GM18505 (cell line): ENCODE data around the gene GPBP1.
"Not testable (repeated sequence)": the region's sequence is repeated elsewhere in the genome, so short reads cannot be mapped to it uniquely, and the experiment has no call there.

Source experiments
- ATAC-seq: cut with Tn5 transposase; IDR thresholded peaks from one replicate; pipeline ENCODE4 v1.9.1; 2021; ENCODE audit not compliant: unreplicated experiment
- POLR2A ChIP-seq: IDR thresholded peaks from 4 replicates; pipeline ENCODE4 v1.6.1; 2011; ENCODE audit warnings: borderline replicate concordance; ENCODE audit not compliant: insufficient read depth, insufficient read length; ENCODE audit errors: extremely low read depth

The GPBP1 gene

GRCh38 chr5:57171816-57172465 lies 1.9 kb upstream of the GPBP1 start:
- TF ChIP-seq POLR2A: no peak
- no peak for ATAC-seq

DNA sequence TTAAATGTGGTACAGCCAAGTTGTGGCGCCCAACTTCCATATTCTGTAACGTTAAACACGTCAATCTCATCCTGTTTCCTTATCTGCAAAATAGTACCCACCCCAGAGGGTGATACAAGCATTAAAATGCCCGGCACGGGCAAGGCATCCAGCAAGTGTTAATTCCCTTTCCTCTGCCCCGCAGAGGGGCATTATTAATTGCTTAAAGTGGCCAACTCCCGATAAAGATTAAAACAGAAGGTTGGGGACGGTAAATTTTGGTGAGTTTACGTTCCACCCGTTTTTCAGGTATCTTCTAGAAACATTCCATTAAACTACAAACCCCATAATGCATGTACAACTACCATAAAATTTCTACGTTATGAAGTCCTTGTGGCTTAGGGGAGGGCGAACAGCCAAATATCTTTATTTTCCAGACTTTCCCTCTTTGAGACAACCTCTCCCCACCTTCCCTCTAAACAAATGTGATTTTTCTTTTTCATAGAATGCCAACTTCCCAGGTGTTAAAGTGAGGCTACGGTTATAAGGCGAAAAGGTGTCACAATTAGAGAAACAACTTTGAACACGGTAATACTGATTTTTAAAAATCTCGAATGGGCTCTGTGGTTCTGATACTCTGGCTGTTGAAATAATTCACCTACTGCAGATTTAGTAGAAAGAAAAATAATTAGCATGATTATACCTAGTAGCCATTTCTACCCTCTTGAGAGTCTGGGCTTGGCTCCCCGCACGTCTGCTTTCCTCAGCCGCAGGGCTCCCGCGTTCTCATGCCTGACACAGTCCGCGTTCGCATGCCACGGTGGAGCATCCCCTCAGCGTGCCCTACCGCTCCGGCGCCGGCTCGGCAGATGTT lies 1.2 kb upstream of the GPBP1 start:
- no peak for TF ChIP-seq POLR2A
- ATAC-seq: no peak

GRCh38 chr5:57174128-57174889 lies 450 bp downstream of the GPBP1 start:
- peak; percentile 13 for TF ChIP-seq POLR2A
- ATAC-seq: peak; percentile 0

DNA sequence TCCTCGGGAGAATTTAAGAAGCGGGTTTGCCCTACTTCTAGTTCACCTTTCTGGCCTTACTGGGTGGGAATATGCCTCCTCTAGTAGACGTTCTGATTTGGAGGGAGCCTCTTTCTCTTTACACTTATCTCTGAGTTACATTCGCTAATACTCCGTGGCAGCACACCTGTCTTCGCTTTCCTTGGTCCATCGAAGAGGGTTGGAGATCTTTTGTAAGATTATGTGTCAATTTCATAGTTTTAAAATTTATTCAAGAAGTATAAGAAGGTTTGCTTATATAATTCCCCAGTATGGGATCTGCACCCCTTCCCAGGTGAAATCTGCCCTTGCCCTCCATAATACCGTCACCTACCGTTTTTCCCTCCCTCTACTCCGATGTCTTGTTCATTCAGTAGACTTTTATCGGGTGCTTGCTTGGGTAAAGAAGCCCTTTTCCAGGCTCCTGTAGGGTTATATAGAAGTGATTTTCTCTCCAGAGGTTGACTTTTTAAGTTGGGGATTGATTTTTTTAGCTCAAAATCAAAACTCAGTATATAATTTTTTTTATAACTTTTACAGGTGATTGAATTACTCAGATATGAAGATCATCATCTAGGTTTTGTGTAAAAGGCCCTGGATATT lies 1.1 kb downstream of the GPBP1 start:
- no peak for TF ChIP-seq POLR2A
- ATAC-seq: no peak

GRCh38 chr5:57175551-57176309 lies 1.9 kb downstream of the GPBP1 start:
- ATAC-seq: no peak
- no peak for TF ChIP-seq POLR2A

DNA sequence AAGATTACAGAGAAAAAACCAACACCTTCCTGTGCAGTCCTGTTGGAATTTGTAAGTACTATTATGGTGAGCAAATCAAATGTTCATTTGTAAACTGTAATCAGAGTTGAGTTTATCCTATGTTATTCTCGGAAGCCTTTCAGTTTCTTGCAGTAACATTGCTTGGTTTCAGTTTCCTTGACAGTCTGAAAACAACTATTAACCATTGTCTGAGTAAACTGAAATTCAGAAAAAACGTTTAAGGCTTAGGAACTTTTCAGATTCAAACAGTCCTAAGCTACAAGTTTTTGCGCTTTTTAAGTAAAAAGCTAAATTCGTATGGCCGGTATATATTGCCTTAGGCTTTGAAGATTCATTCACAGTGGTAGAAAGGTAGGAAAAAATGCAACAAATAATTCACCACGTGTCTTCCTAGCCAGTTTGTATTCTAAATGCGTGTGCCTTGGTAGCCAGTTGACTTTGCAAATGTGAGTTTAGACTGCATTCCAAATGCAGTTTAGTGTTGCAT lies 2.5 kb downstream of the GPBP1 start:
- TF ChIP-seq POLR2A: no peak
- no peak for ATAC-seq

GRCh38 chr5:57177479-57178156 lies 3.8 kb downstream of the GPBP1 start:
- no peak for ATAC-seq
- TF ChIP-seq POLR2A: no peak

DNA sequence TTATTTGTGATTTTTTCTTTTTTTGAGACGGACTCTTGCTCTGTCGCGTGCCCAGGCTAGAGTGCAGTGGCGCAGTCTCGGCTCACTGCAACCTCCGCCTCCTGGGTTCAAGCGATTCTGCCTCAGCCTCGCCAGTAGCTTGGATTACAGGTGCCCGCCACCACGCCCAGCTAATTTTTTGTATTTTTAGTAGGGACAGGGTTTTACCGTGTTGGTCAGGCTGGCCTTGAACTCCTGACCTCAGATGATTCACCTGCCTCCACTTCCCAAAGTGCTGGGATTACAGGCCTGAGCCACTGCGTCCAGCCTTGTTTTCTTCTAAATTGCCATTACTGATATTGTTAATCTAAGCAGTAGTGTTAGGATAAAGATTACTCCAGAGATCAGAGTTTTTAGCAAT lies 4.4 kb downstream of the GPBP1 start:
- not testable (repeated sequence) for ATAC-seq

DNA sequence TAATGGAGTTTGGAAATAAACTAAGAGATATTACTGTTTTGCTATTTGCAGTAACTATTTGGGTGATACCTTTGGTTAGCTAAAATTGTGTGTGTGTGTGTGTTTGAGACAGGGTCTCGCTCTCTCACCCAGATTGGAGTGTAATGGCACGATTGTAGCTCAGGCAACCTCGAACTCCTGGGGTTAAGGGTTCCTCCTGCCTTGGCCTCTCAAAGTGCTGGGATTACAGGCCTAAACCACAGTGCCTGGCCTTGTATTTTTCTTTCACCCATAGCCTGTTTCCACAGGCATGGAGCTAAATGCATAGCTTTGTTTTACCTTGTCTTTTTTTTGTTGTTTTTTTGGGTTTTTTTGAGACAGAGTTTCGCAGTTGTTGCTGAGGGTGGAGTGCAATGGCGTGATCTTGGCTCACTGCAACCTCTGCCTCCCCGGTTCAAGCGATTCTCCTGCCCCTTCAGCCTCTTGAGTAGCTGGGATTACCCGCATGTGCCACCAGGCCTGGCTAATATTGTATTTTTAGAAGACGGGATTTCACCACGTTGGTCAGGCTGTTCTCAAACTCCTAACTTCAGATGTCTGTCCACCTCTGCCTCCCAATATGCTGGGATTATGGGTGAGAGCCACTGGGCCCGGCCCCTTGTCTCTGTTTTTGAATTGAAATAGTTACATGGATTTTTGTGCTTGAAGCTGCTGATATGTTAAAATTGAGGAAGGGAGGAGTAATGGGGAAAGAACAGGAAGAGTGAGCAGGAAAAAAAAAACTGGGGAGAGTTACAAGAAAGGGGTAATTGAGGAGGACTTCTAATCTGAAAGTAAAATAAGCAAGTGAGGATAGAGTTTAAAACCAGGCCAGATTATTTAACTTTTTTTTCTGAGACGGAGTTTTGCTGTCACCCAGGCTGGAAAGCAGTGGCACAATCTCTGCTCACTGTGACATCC lies 5.7 kb downstream of the GPBP1 start:
- TF ChIP-seq POLR2A: no peak
- ATAC-seq: no peak

GRCh38 chr5:57181154-57181553 lies 7.3 kb downstream of the GPBP1 start:
- no peak for TF ChIP-seq POLR2A
- no peak for ATAC-seq

DNA sequence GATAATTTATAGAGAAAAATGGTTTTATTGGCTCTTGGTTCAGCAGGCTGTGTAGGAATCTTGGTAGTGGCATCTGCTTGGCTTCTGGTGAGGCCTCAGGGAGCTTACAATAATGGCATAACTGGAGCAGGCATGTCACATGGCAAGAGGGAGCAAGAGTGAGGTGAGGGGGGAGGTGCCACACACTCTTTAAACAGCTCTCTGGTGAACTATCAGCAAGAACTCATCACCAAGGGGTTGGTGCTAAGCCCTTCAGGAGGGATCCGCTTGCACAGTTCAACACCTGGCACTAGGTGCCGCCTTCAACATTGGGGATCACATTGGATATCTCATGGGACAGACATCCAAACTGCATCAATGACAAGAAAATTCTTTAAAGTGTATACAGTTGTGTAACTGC lies 10.5 kb downstream of the GPBP1 start:
- TF ChIP-seq POLR2A: no peak

More for the DNA sequence above, 10.5 kb downstream of the GPBP1 start:
- no peak for ATAC-seq
